Esophagus squamous epithelium (tissue), 5 donors: ENCODE results near the gene KDM3A. TPM values are rescaled to one million over a fixed set of nuclear protein-coding genes. Genes with fewer than 3 reads are reported as not detected.

Experiments
- DNase-seq: peaks from one replicate; lab custom pipeline; 2025; lab: John Stamatoyannopoulos, UW
- H3K27ac ChIP-seq, 4 donors: fragments of 200-600 bp; sonication (generic); one replicate each; pipeline ENCODE4 v1.5.1; 2016 to 2019; ENCODE audit warnings: mild to moderate bottlenecking in 1 of 4
- H3K27me3 ChIP-seq, 4 donors: fragments of 200-600 bp; sonication (generic); 1 replicate in 3 of 4; 2 replicates in 1 of 4; pipeline versions ENCODE4 v1.5.1 to v1.6.0; 2017 to 2021; ENCODE audit warnings: antibody characterized with exemption in 1 of 4
- H3K36me3 ChIP-seq, 3 donors: fragments of 200-600 bp; sonication (generic); one replicate each; pipeline ENCODE4 v1.5.1; 2016 to 2019
- H3K4me1 ChIP-seq, 3 donors: fragments of 200-600 bp; sonication (generic); one replicate each; pipeline ENCODE4 v1.5.1; 2017 to 2019
- H3K4me3 ChIP-seq, 4 donors: fragments of 200-600 bp; sonication (generic); 1 replicate in 3 of 4; 2 replicates in 1 of 4; pipeline ENCODE4 v1.5.1; 2016 to 2019; ENCODE audit warnings: mild to moderate bottlenecking in 2 of 4, moderate library complexity in 1 of 4
- H3K9me3 ChIP-seq, 3 donors: fragments of 200-600 bp; sonication (generic); one replicate each; pipeline ENCODE4 v1.5.1; 2016 to 2019
- CTCF ChIP-seq, 6 experiments: fragments of 450-650 bp in 4 of 6; fragments of 200-600 bp in 2 of 6; sonication (generic) in 2 of 6; IDR thresholded peaks; one replicate each; pipeline ENCODE4 v1.5.1; 2016 to 2019; ENCODE audit warnings: antibody characterized with exemption in 6 of 6, mild to moderate bottlenecking in 4 of 6, moderate library complexity in 4 of 6
- POLR2A ChIP-seq, 4 donors: fragments of 450-650 bp; IDR thresholded peaks; one replicate each; pipeline ENCODE4 v1.6.1; 2017; ENCODE audit warnings: antibody characterized with exemption in 4 of 4, mild to moderate bottlenecking in 4 of 4, moderate library complexity in 3 of 4
- WGBS, 2 donors: methylation state at CpG; one replicate each; pipeline ENCODE4 v1.1.5; 2018; 5-methylcytosine and 5-hydroxymethylcytosine counted together
- intact Hi-C: fragments of 100-400 bp; cut with DNase I; formaldehyde crosslinking; loops from one replicate; pipeline ENCODE4 v1.15.0; 2022
- total RNA-seq, 4 donors: library from RNA; depleted of rRNA; stranded (reverse); fragments of >200 nt; gene quantifications; one replicate each; pipeline ENCODE4 v1.1.0, GENCODE V29; 2016
- donor health status: DM: yes; HTN: yes; CAD: no.

The KDM3A gene
- total RNA-seq, 4 donors from 2014 or later = 22.0 to 60.7 (median 23.9) TPM

DNA sequence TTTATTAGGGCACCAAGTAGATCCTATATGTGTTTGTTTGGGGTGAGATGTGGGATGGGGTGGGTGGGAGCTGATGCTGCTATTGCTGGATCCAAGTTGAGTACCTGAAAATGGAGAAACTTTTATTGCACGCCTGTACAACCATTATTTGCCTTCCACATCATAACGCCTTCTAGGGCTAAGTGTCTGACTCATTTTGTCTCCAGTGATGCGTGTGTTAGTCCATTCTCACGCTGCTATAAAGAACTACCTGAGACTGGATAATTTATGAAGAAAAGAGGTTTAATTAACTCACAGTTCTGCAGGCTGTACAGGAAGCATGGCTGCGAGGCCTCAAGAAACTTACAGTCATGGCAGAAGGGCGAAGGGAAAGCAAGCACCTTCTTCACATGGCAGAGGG, 58.2 kb downstream of the KDM3A start:
- Histone ChIP-seq H3K9me3 (peaks cover 0 to 11% (median 4%) of the 10 kb centered on the region in 3 donors), H3K27ac (peak overlapping the region in 1 of 4 donors; percentile 51), H3K4me1 (peaks cover 0 to 21% (median 0%) of the 10 kb centered on the region in 3 donors), H3K4me3 (no peak overlapping the region), H3K27me3 (no peaks in the 10 kb centered on the region), H3K36me3 (peaks cover 3 to 97% (median 13%) of the 10 kb centered on the region in 3 donors)
- no peak for DNase-seq
- intact Hi-C loops = no loop called here
- whole genome bisulfite sequencing, 2 donors = 64 to 72% methylated on average over 6 of the region's 6 CpGs
- no peak for TF ChIP-seq POLR2A (IDR thresholded peaks at IDR 0.05)
- no peak for TF ChIP-seq CTCF (IDR thresholded peaks at IDR 0.05)

- WGBS, 2 donors = 79 to 100% methylated on average over 2 of the region's 2 CpGs
- intact Hi-C loops = no loop called here
- H3K4me1 ChIP-seq = peaks cover 0 to 21% (median 0%) of the 10 kb centered on the region in 3 donors
- no peak overlapping the region for H3K27ac ChIP-seq
- DNase-seq = no peak
- no peaks in the 10 kb centered on the region for H3K27me3 ChIP-seq
- H3K9me3 ChIP-seq = peaks cover 0 to 11% (median 4%) of the 10 kb centered on the region in 3 donors
- H3K36me3 ChIP-seq = peaks cover 7 to 97% (median 19%) of the 10 kb centered on the region in 3 donors
- no peak overlapping the region for H3K4me3 ChIP-seq
- no peak for TF ChIP-seq POLR2A (IDR thresholded peaks at IDR 0.05)
- TF ChIP-seq CTCF (IDR thresholded peaks at IDR 0.05) = no peak
Measured at GRCh38 chr2:86500325-86501083, 59.3 kb downstream of the KDM3A start.

DNA sequence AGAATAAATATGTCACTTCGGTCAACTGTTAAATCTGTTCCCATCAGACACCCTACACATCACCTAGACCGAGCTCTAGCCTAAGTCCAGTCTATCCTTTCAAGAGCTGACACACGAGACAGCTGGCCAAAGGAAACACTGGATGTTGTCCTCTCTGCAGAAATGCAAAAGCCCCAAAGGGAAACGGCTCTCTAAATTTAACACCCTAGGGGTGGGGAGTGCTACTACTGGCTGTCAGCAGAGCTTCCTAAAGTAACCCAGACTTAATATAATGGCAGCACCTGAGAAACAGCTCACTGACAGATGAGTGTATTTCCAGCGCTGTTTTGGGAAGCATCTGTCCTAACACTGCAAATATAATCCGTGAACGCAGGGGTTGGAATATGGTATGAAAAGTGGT, 66.4 kb downstream of the KDM3A start:
- Histone ChIP-seq H3K27me3 (no peaks in the 10 kb centered on the region), H3K4me3 (no peak overlapping the region), H3K4me1 (peaks cover 0 to 28% (median 0%) of the 10 kb centered on the region in 3 donors), H3K9me3 (no peaks in the 10 kb centered on the region), H3K27ac (no peak overlapping the region), H3K36me3 (peaks cover 6 to 77% (median 17%) of the 10 kb centered on the region in 3 donors)
- WGBS, 2 donors = 91 to 92% methylated on average over 6 to 7 of the region's 7 CpGs
- intact Hi-C loops = no loop called here
- TF ChIP-seq POLR2A (IDR thresholded peaks at IDR 0.05) (no peak), CTCF (IDR thresholded peaks at IDR 0.05) (no peak)
- no peak for DNase-seq

GRCh38 chr2:86510436-86510933, 69.3 kb downstream of the KDM3A start:
- Histone ChIP-seq H3K4me1 (peaks cover 0 to 35% (median 0%) of the 10 kb centered on the region in 3 donors), H3K9me3 (no peaks in the 10 kb centered on the region), H3K27me3 (no peaks in the 10 kb centered on the region), H3K36me3 (peaks cover 0 to 48% (median 13%) of the 10 kb centered on the region in 3 donors), H3K27ac (peak overlapping the region in 3 of 4 donors; percentile 66 to 81 (median 71)), H3K4me3 (no peak overlapping the region)
- TF ChIP-seq CTCF (IDR thresholded peaks at IDR 0.05) (no peak), POLR2A (IDR thresholded peaks at IDR 0.05) (no peak)
- WGBS, 2 donors = 95 to 100% methylated on average over 2 of the region's 4 CpGs
- intact Hi-C loops = no loop called here
- DNase-seq = no peak

GRCh38 chr2:86512034-86512433, 70.9 kb downstream of the KDM3A start:
- Histone ChIP-seq H3K27ac (peak overlapping the region; percentile 45 to 81 (median 63)), H3K4me1 (peaks cover 0 to 35% (median 0%) of the 10 kb centered on the region in 3 donors), H3K36me3 (peaks cover 0 to 34% (median 9%) of the 10 kb centered on the region in 3 donors), H3K4me3 (no peak overlapping the region), H3K27me3 (no peaks in the 10 kb centered on the region), H3K9me3 (no peaks in the 10 kb centered on the region)
- 44 to 55% methylated on average over 4 of the region's 4 CpGs for WGBS, 2 donors
- intact Hi-C loops = no loop called here
- no peak for TF ChIP-seq POLR2A (IDR thresholded peaks at IDR 0.05)
- TF ChIP-seq CTCF (IDR thresholded peaks at IDR 0.05) = no peak
- no peak for DNase-seq
